Small intestine (tissue), 7 donors: ENCODE measurements around the gene PXYLP1. TPM values are rescaled to one million over a fixed set of nuclear protein-coding genes. Genes with fewer than 3 reads are reported as not detected.

Experiments
- DNase-seq, 2 donors: peaks; one replicate each; pipeline versions ENCODE4 v3.0.0 to v3.0.0-alpha.2; 2013
- FAIRE-seq: peaks from 2 replicates; lab custom pipeline; 2012; peaks lifted over from hg19 to GRCh38; lab: Jason Lieb, UNC
- H3K27ac ChIP-seq, 3 donors: one replicate each; pipeline ENCODE4 v1.5.1; 2013; ENCODE audit warnings: low read length in 2 of 3, mild to moderate bottlenecking in 2 of 3, control low read depth in 1 of 3, inconsistent platforms in 1 of 3, low read depth in 1 of 3, moderate library complexity in 1 of 3
- H3K27me3 ChIP-seq, 3 donors: one replicate each; pipeline ENCODE4 v1.6.1; 2013; ENCODE audit warnings: low read length in 3 of 3, inconsistent platforms in 1 of 3; ENCODE audit not compliant: control insufficient read depth in 3 of 3, insufficient read depth in 3 of 3
- H3K36me3 ChIP-seq, 3 donors: one replicate each; pipeline ENCODE4 v1.6.1; 2013; ENCODE audit warnings: low read length in 3 of 3, inconsistent platforms in 1 of 3, low read depth in 1 of 3, mild to moderate bottlenecking in 1 of 3, moderate library complexity in 1 of 3; ENCODE audit not compliant: control insufficient read depth in 3 of 3, insufficient read depth in 2 of 3
- H3K4me1 ChIP-seq, 3 donors: one replicate each; pipeline ENCODE4 v1.6.1; 2013; ENCODE audit warnings: low read length in 2 of 3, inconsistent platforms in 1 of 3, low read depth in 1 of 3, mild to moderate bottlenecking in 1 of 3, moderate library complexity in 1 of 3; ENCODE audit not compliant: control insufficient read depth in 3 of 3, insufficient read depth in 2 of 3
- H3K4me3 ChIP-seq, 3 donors: one replicate each; pipeline ENCODE4 v1.5.1; 2013; ENCODE audit warnings: low read length in 3 of 3, control low read depth in 1 of 3, inconsistent platforms in 1 of 3, low read depth in 1 of 3, mild to moderate bottlenecking in 1 of 3, moderate library complexity in 1 of 3
- H3K9me3 ChIP-seq, 2 donors: one replicate each; pipeline ENCODE4 v1.6.1; 2013; ENCODE audit warnings: low read depth in 1 of 2, low read length in 1 of 2; ENCODE audit not compliant: control insufficient read depth in 2 of 2, insufficient read depth in 1 of 2
- WGBS, 3 donors: extraction: QIAGEN DNeasy Blood & Tissue Kit; methylation state at CpG; one replicate each; pipeline ENCODE4 v1.1.7; 2013; 5-methylcytosine and 5-hydroxymethylcytosine counted together
- polyA plus RNA-seq, 4 donors: library from polyadenylated mRNA; stranded (reverse) in 3 of 4; unstranded in 1 of 4; fragments of 200-250 nt in 3 of 4; fragments of 120-200 nt in 1 of 4; gene quantifications; one replicate each; pipeline versions ENCODE4 v1.2.1 to v1.2.3, GENCODE V29; 2013
- donor health status: healthy with polysubstance abuse.
- donor health status: control.
- donor health status: control.
- donor health status: Bipolar disorder and iron deficiency.
- donor health status: healthy.

Gene PXYLP1
- polyA plus RNA-seq, 4 donors, result 2.2 to 20.5 (median 5.0) TPM

DNA sequence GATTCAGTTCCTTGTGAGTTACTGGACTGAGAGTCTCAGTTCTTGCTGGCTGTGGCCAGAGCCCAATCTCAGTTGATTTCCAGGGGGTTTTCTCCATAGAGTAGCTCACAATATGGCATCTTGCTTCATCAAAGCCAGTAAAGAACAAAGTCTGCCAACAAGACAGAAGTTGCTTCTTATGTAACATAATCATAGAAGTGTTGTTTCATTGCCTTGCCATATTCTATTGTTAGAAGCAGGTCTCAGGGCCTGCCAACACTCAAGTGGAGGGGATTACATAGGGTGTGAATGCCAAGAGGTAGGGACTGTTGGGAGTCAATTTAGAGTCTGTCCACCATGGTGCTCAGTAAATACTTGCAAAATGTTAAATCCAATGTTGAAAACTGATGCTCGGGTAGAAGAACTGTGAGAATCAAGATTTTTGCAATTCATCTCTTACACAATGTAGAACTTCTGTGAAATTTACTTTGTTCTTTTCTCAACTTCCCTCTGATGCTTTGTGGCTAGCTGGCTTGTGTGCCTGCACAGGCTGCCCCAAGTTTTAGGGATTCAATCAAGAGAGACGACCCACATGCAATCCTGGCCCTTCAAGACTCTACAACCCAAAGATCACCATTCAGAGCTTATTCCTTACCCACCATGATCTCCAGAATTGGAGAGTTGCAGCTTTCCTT, 13.3 kb upstream of the PXYLP1 start:
- Histone ChIP-seq H3K27me3 (peaks cover 0 to 2% (median 0%) of the 10 kb centered on the region in 3 donors), H3K9me3 (peaks cover 0 to 6% of the 10 kb centered on the region in 2 donors), H3K36me3 (no peaks in the 10 kb centered on the region), H3K4me3 (no peak overlapping the region), H3K4me1 (peaks cover 0 to 3% (median 0%) of the 10 kb centered on the region in 3 donors), H3K27ac (no peak overlapping the region)
- DNase-seq (no peak), FAIRE-seq (no peak)
- 66 to 79% (median 67%) methylated on average over 2 of the region's 2 CpGs for WGBS, 3 donors

DNA sequence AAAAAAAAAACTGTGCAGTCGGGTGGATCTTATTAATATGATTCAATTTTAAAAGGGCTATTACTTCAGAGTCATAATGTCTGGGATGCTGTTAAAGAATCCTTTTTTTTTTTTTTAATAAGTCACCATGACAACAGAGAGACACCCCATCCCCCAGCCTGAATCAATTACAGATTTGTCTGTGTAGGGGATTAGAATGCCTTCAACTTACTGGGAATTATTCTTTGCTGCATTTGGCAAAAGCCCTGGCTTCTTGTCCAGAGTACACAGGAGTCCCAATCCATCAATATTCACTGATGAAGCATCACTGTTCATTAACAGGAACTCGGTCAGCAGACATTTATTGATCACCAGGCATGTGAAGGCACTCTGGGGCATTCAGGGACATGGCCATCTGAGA, 12.7 kb upstream of the PXYLP1 start:
- peaks cover 0 to 8% of the 10 kb centered on the region in 2 donors for H3K9me3 ChIP-seq
- FAIRE-seq (no peak), DNase-seq (no peak)
- WGBS, 3 donors, result 58 to 78% (median 74%) methylated on average over 2 of the region's 2 CpGs
- no peak overlapping the region for H3K4me3 ChIP-seq
- peaks cover 0 to 2% (median 0%) of the 10 kb centered on the region in 3 donors for H3K27me3 ChIP-seq
- no peaks in the 10 kb centered on the region for H3K36me3 ChIP-seq
- no peak overlapping the region for H3K27ac ChIP-seq
- peaks cover 0 to 3% (median 0%) of the 10 kb centered on the region in 3 donors for H3K4me1 ChIP-seq

DNA sequence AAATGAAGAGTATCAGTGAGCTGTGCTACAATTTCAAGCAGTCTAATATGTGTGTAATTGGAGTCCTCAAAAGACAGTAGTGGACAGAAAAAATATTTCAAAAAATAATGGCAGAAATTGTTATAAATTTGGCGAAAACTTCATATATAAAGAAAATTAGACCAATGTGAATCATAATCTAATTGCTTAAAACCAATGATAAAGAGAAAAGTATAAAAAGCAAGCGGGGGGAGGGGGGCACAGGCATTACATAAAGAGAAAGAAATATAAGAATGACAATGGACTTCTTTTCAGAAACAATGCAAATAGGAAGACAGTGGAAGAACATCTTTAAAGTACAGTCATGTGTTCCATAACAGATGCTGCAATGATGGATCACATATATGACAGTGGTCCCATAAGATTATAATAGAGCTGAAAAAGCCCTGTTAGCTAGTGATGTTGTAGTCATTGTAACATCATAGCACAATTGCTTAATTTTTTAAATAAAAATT, 7.9 kb upstream of the PXYLP1 start:
- DNase-seq, result no peak
- Histone ChIP-seq H3K9me3 (peaks cover 0 to 8% of the 10 kb centered on the region in 2 donors), H3K4me1 (peaks cover 0 to 2% (median 0%) of the 10 kb centered on the region in 3 donors), H3K4me3 (no peak overlapping the region), H3K27ac (no peak overlapping the region), H3K36me3 (no peaks in the 10 kb centered on the region), H3K27me3 (peaks cover 0 to 2% (median 0%) of the 10 kb centered on the region in 3 donors)
- WGBS, 3 donors, result 93 to 99% (median 96%) methylated on average over 2 of the region's 2 CpGs
- FAIRE-seq, result no peak

GRCh38 chr3:141225939-141226338, 5.7 kb upstream of the PXYLP1 start:
- Histone ChIP-seq H3K27ac (no peak overlapping the region), H3K27me3 (peaks cover 0 to 2% (median 0%) of the 10 kb centered on the region in 3 donors), H3K36me3 (no peaks in the 10 kb centered on the region), H3K4me3 (no peak overlapping the region), H3K4me1 (peaks cover 0 to 11% (median 0%) of the 10 kb centered on the region in 3 donors), H3K9me3 (peaks cover 0 to 8% of the 10 kb centered on the region in 2 donors)
- DNase-seq, result no peak
- no peak for FAIRE-seq

- DNase-seq (peak in 1 of 2 donors; percentile 51), FAIRE-seq (no peak)
- 75 to 89% (median 88%) methylated on average over 3 of the region's 3 CpGs for WGBS, 3 donors
- Histone ChIP-seq H3K9me3 (peaks cover 0 to 7% of the 10 kb centered on the region in 2 donors), H3K27ac (no peak overlapping the region), H3K4me3 (no peak overlapping the region), H3K4me1 (peaks cover 0 to 14% (median 0%) of the 10 kb centered on the region in 3 donors), H3K36me3 (no peaks in the 10 kb centered on the region), H3K27me3 (peaks cover 0 to 2% (median 0%) of the 10 kb centered on the region in 3 donors)
Observed at GRCh38 chr3:141227216-141227615, 4.4 kb upstream of the PXYLP1 start.

- Histone ChIP-seq H3K4me1 (peaks cover 0 to 14% (median 0%) of the 10 kb centered on the region in 3 donors), H3K4me3 (no peak overlapping the region), H3K27ac (no peak overlapping the region), H3K36me3 (no peaks in the 10 kb centered on the region), H3K27me3 (peaks cover 0 to 2% (median 0%) of the 10 kb centered on the region in 3 donors), H3K9me3 (peaks cover 0 to 6% of the 10 kb centered on the region in 2 donors)
- DNase-seq, result no peak
- no peak for FAIRE-seq
Observed at GRCh38 chr3:141227752-141228151, 3.9 kb upstream of the PXYLP1 start.

GRCh38 chr3:141228395-141228794, 3.2 kb upstream of the PXYLP1 start:
- DNase-seq (peak in 1 of 2 donors; percentile 17), FAIRE-seq (no peak)
- Histone ChIP-seq H3K27ac (no peak overlapping the region), H3K9me3 (peaks cover 0 to 2% of the 10 kb centered on the region in 2 donors), H3K4me3 (no peak overlapping the region), H3K36me3 (no peaks in the 10 kb centered on the region), H3K27me3 (no peaks in the 10 kb centered on the region), H3K4me1 (peaks cover 0 to 14% (median 0%) of the 10 kb centered on the region in 3 donors)
- WGBS, 3 donors, result 54 to 68% (median 63%) methylated on average over 2 of the region's 2 CpGs

- 76 to 92% (median 89%) methylated on average over 3 of the region's 3 CpGs for WGBS, 3 donors
- H3K9me3 ChIP-seq, result no peaks in the 10 kb centered on the region
- no peaks in the 10 kb centered on the region for H3K27me3 ChIP-seq
- no peak overlapping the region for H3K27ac ChIP-seq
- H3K36me3 ChIP-seq, result peaks cover 0 to under 1% (median 0%) of the 10 kb centered on the region in 3 donors
- H3K4me1 ChIP-seq, result peaks cover 0 to 14% (median 0%) of the 10 kb centered on the region in 3 donors
- H3K4me3 ChIP-seq, result no peak overlapping the region
- DNase-seq (no peak), FAIRE-seq (no peak)
Observed at GRCh38 chr3:141229132-141229531, 2.5 kb upstream of the PXYLP1 start.
